HG03064 (cell line): Measurements from ENCODE around the gene KRTAP12-1.

ENCODE experiments used
- ATAC-seq: cut with Tn5 transposase; IDR thresholded peaks from one replicate; pipeline ENCODE4 v1.9.1; 2021; ENCODE audit warnings: low read depth; ENCODE audit not compliant: unreplicated experiment

KRTAP12-1 gene

GRCh38 chr21:44681861-44682579, at the start of gene KRTAP12-1:
KRTAP12-1 (minus strand) TSS chr21:44682163; CDS start chr21:44682123, 40 bp downstream.
- no peak for ATAC-seq

DNA sequence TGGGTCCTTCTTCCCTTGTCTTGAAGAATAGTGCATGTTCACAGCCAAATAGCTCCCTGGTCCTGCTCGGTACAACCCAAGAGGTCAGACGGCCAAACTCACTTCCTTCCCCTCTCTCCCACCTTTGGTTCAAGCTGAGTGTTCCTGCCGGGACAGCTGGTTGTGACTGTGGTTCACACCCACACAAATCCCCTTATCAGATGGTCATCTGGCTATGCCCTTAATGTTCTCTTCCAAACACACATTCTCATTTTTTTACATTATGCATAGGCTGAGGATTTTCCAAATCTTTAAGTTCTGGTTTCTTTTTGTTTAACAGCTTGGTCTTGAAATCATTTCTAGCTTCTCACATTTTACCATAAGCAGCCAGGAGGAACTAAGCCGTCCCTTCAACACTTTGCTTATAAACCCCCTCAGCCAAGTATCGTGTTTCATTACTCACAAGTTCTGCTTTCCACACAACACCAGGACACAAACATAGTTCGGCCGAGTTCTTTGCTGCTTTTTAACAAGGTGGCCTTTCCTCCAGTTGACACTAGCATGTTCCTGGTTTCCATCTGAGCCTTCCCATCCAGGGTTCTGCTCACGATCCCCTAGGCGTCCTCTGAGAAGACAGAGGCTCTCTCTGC, 49.1 kb upstream of the KRTAP12-1 start:
- ATAC-seq, result no peak

DNA sequence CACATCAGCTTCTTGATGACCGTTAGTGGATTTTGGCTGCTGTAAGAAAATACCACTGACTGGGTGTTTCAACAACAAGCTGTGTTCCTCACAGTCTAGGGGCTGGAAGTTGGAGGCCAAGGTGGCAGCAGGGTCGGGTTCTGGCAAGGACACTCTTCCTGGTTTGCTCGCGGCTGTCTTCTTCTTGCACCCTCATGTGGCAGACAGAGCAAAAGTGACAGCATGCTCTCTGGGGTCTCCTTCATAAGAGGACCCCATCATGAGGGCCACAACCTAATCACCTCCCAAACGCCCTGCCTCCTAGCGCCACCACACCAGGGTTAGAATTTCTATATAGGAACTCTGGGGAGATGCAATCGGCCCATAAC, 48.0 kb upstream of the KRTAP12-1 start:
- ATAC-seq, result no peak

DNA sequence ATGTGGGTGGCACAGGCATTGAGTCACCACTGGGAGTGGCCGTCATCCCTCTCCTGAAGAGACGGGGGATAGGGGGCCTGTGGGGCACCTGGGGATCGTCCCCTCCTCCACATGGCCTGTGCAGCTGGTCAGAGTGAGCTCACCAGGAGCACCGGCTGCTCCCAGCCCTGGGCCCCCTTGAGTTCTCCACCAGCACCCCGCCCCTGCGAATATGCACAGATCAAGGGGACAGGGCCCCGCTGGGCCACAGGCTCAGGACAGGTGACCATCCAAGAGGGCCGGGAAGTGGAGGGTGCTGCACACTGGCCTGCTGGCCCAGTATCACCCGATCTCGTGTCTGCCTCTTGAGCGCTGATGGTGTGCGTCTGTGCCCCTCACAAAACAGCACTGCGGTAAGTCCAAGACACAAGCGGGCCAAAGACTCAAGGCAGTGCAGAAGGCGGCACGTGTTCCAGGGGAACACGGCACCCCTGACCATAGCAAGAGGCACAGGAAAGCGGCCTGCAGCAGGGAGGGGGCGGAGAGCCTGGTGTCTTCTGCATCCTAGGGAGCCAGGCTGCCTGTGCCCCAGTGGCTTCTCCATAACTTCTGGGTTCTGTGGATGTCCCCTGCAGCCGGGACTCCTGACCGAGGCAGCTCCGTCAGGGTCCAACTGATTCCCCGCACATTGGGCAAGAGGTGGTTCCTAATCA, 47.5 kb upstream of the KRTAP12-1 start:
- ATAC-seq, result no peak

- no peak for ATAC-seq
These were observed 46.8 kb upstream of the KRTAP12-1 start for GRCh38 chr21:44728716-44729115.

DNA sequence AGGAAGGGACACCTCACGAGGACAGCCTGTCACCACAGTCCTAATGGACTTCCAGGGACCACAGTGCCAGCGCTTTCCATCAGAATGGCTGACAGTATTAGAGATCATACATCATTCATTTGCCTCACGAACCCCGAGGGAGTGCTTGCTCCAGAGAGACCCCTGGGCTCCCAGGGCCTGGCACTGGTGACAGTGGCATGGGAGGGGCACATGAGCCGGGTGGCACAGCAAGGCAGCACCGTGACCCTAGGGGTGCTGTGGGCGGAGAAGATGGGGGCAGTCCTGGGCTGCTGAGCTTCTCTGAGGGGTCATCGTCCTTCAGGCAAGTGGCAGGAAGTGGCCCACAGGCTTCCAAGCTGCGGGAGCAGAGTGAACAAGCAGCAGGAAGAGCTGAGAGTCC, 45.8 kb upstream of the KRTAP12-1 start:
- ATAC-seq, result no peak

DNA sequence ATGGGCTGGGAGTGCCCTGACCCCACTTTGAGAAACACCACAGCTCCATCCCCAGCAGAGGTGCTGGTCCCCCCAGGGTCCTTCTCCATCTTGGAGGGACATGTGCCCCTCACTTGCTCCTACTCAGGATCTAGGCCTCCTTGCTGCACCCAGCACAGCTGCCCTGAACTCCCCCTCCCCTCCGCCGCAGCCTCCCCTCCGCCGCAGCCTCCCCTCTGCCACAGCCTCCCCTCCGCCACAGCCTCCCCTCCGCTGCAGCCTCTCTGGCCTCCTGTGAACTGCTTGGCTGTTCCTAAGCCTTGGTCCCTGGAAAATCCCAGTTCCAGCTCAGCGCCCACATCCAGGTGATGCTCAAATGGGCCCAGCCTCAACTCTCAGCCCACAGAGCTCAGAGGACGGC, 45.4 kb upstream of the KRTAP12-1 start:
- no peak for ATAC-seq

DNA sequence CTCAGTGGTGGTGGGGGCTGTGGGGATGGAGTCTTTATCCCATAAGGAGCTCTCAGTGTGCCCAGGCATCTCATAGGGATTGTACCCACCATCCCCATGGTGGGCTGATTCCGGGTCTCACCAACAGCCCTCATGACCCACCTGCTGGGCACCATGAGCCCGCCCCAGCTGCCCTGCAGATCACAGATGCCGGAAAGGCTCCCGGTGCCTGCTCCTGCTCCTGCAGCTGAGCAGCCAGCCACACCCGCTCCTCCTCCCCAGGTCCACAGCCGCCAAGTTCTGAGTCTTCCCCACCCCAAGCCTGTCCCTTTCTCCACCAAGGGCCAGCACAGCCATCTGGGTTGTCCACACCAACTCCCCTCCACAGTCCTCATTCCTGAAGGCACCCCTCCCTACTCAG, 44.9 kb upstream of the KRTAP12-1 start:
- no peak for ATAC-seq

- ATAC-seq, result no peak
These were observed 43.0 kb upstream of the KRTAP12-1 start for GRCh38 chr21:44724926-44725325.

- no peak for ATAC-seq
These were observed 42.2 kb upstream of the KRTAP12-1 start for GRCh38 chr21:44724196-44724595.

DNA sequence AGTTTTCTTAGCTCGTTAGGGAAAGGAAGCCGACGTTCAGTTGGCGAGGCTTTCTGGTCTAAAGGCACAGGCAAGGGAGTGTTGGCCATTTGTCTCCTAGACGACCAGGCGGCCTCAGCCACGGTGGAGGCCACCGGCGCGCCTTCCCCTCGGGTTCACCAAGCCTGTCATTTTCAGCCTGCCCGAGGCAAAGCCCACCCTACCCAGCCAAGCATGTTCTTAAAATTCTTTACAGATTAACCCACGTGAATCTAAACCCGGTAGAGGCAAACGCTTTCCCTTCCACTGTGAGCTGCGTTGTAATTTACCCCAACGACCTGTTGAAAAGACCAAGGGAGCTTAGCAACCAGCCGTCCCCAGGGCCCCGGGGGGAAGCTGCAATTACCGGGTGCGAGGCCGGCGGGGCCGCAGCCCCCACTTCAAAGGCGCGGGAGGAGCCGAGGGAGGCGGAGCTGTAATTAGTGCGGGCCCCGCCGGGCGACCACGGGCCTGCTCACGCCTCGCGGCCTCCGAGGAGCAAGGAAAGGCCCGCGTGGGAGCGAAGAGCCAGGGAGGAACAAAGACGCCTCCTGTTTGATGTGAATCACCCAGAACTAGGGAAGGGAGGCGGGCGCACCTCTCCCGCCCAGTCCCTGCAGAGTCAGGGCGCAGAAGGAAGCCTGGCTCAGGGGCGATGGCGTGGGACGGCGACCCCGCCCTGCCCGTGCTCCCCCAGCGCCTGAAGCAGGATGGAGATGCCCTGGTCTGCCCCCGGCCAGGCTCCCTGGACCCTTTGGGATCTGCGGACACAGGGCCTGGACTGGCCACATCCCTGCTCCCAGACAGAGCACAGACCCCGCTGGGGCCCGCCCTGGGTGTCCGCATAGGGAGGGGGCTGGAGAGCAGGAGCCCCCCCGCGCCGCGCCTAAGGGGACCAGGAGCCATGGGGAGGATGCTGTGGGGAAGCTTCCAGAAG, 41.5 kb upstream of the KRTAP12-1 start:
- no peak for ATAC-seq

- no peak for ATAC-seq
These were observed 40.8 kb upstream of the KRTAP12-1 start for GRCh38 chr21:44722731-44723130.

GRCh38 chr21:44720170-44720569, 38.2 kb upstream of the KRTAP12-1 start:
- no peak for ATAC-seq

DNA sequence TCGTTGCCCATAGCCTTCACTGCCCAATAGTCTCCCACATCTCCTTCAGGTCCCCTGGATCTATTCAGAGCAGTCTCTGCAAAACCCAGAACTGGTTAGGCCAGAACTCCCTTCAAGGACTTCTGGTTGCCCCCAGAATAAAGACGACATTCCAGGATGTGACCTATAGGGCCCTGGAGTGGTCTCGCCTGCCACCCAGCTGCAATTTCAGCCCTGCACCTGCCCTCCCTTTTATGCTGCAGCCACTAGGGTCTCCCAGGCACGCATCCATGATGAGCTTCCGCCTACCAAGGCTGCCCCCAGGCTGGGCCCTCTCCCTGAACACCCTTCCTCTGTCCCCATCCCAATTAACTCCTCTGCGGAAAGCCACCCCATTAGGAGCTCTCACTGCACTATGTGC, 36.6 kb upstream of the KRTAP12-1 start:
- ATAC-seq, result no peak

GRCh38 chr21:44718093-44718492, 36.1 kb upstream of the KRTAP12-1 start:
- ATAC-seq, result no peak

DNA sequence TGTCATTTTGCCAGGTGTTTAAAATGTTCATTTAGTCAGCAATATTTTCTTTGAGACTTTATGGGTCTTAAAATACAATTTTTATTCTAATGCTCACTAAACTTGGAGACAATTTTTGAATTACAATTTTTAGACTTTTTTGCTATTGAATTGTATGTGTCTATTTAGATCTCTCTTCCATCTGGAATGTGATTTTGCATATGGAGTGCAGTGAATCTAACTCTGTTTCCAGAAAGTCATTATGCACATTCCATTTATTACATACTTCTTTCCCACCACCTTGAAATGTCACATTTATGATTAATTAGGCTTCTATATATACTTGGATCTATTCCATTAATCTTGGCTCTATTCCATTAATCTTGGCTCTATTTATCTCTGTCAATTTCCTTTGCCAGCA, 35.0 kb upstream of the KRTAP12-1 start:
- no peak for ATAC-seq

GRCh38 chr21:44714905-44715304, 32.9 kb upstream of the KRTAP12-1 start:
- no peak for ATAC-seq

DNA sequence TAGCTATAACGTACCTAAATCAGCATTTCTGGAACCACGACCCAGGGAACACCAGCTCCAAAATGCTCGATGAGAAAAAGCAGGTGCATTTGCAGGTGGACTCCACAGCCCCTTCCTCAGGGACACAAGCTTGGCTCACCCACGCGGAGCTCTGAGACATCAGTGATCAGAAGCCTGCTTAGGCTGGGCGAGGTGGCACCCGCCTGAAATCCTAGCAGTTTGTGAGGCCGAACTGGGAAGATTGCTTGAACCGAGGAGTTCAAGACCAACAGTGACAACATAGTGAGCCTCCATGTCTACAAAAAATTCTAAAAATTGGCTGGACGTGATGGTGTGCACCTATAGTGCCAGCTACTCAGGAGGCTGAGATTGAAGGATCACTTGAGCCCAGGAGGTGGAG, 31.9 kb upstream of the KRTAP12-1 start:
- no peak for ATAC-seq

DNA sequence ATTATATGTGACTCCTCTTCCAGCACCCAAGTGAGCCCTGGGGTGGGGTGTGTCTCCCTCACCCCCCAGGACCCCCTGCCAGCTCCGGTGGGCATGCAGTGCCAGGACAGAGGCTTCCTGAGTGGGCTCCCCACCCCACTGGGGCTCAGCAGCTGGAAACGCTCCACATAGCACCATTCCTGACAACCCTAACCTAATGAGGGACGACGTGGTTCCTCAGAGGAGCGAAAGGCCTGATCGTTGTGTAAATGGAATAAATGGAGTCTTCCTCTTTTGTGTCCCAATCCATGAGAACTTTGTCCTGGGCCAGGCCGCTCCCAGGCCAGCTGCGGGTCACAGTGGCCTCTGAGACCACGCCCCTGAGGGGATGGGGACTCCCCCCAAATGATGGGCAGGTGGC, 31.2 kb upstream of the KRTAP12-1 start:
- no peak for ATAC-seq

GRCh38 chr21:44712203-44713028, 30.5 kb upstream of the KRTAP12-1 start:
- ATAC-seq, result no peak
